CD14-positive monocyte (primary cell): ENCODE measurements around the gene CELF4. TPM values are rescaled to one million over a fixed set of nuclear protein-coding genes. Genes with fewer than 3 reads are reported as not detected.
"Not testable (repeated sequence)": the region's sequence is repeated elsewhere in the genome, so short reads cannot be mapped to it uniquely, and the experiment has no call there.

Source experiments
- DNase-seq, 3 donors: peaks; one replicate each; pipeline ENCODE4 v3.0.0-alpha.2; 2011 to 2022
- H2AFZ ChIP-seq: 2 replicates; pipeline ENCODE4 v1.6.0; 2012; ENCODE audit warnings: mild to moderate bottlenecking, low read depth, low read length, inconsistent platforms; ENCODE audit not compliant: insufficient read depth, poor library complexity, severe bottlenecking
- H3K27ac ChIP-seq, 2 donors: 1 replicate in 1 of 2; 2 replicates in 1 of 2; pipeline ENCODE4 v1.5.1; 2012 to 2013; ENCODE audit warnings: low read length in 2 of 2, control low read depth in 1 of 2, inconsistent platforms in 1 of 2, low read depth in 1 of 2, mild to moderate bottlenecking in 1 of 2
- H3K27me3 ChIP-seq, 2 donors: one replicate each; pipeline versions ENCODE4 v1.6.0 to v1.6.1; 2011 to 2013; ENCODE audit warnings: low read length in 2 of 2; ENCODE audit not compliant: control insufficient read depth in 2 of 2, insufficient read depth in 2 of 2
- H3K36me3 ChIP-seq, 2 donors: replicated peaks in 1 of 2; 1 replicate in 1 of 2; 2 replicates in 1 of 2; pipeline versions ENCODE4 v1.5.1 to v1.6.1; 2012 to 2013; ENCODE audit warnings: low read length in 2 of 2, control low read depth in 1 of 2, inconsistent platforms in 1 of 2, mild to moderate bottlenecking in 1 of 2; ENCODE audit not compliant: insufficient read depth in 2 of 2, control insufficient read depth in 1 of 2
- H3K4me1 ChIP-seq, 2 donors: 1 replicate in 1 of 2; 2 replicates in 1 of 2; pipeline versions ENCODE4 v1.5.1 to v1.6.1; 2012 to 2013; ENCODE audit warnings: low read length in 2 of 2, control low read depth in 1 of 2, inconsistent platforms in 1 of 2, mild to moderate bottlenecking in 1 of 2, moderate library complexity in 1 of 2; ENCODE audit not compliant: insufficient read depth in 2 of 2, control insufficient read depth in 1 of 2
- H3K4me2 ChIP-seq: replicated peaks from 2 replicates; pipeline ENCODE3; 2012; ENCODE audit warnings: low read length, moderate library complexity, mild to moderate bottlenecking; ENCODE audit not compliant: poor library complexity, severe bottlenecking; ENCODE audit errors: extremely low read depth
- H3K4me3 ChIP-seq, 3 experiments: fragments of 200-600 bp in 1 of 3; sonication (generic) in 1 of 3; replicated peaks in 1 of 3; 1 replicate in 2 of 3; 2 replicates in 1 of 3; pipeline ENCODE4 v1.5.1; 2011 to 2013; ENCODE audit warnings: low read length in 3 of 3, mild to moderate bottlenecking in 3 of 3, control low read depth in 2 of 3, low read depth in 2 of 3, inconsistent platforms in 1 of 3, moderate library complexity in 1 of 3
- H3K79me2 ChIP-seq: 2 replicates; pipeline ENCODE4 v1.6.0; 2012; ENCODE audit warnings: mild to moderate bottlenecking, control low read depth, inconsistent platforms, low read length, moderate library complexity; ENCODE audit not compliant: insufficient read depth
- H3K9ac ChIP-seq: 2 replicates; pipeline ENCODE4 v1.6.0; 2017; ENCODE audit warnings: low read length, mild to moderate bottlenecking; ENCODE audit not compliant: insufficient read depth, poor library complexity, severe bottlenecking
- H3K9me3 ChIP-seq, 2 donors: replicated peaks in 1 of 2; 1 replicate in 1 of 2; 2 replicates in 1 of 2; pipeline versions ENCODE4 v1.5.1 to v1.6.1; 2012 to 2013; ENCODE audit warnings: low read length in 2 of 2, control low read depth in 1 of 2; ENCODE audit not compliant: control insufficient read depth in 1 of 2, insufficient read depth in 1 of 2
- H4K20me1 ChIP-seq: 2 replicates; pipeline ENCODE4 v1.6.0; 2012; ENCODE audit warnings: mild to moderate bottlenecking, low read length, control low read depth, moderate library complexity; ENCODE audit not compliant: insufficient read depth
- H3K27ac Mint-ChIP-seq, 7 donors: one replicate each; pipeline ENCODE4 v1.8.0; 2020; ENCODE audit warnings: mild to moderate bottlenecking in 7 of 7, mixed read lengths in 7 of 7, moderate library complexity in 6 of 7, inconsistent platforms in 2 of 7
- H3K27me3 Mint-ChIP-seq, 3 donors: one replicate each; pipeline ENCODE4 v1.8.0; 2021 to 2022; ENCODE audit warnings: low read depth in 3 of 3, mild to moderate bottlenecking in 3 of 3, mixed read lengths in 3 of 3, moderate library complexity in 3 of 3, inconsistent platforms in 1 of 3
- H3K36me3 Mint-ChIP-seq, 2 donors: one replicate each; pipeline ENCODE4 v1.8.0; 2020; ENCODE audit warnings: mixed read lengths in 2 of 2, inconsistent platforms in 1 of 2, mild to moderate bottlenecking in 1 of 2
- H3K4me1 Mint-ChIP-seq: one replicate; pipeline ENCODE4 v1.8.0; 2020; ENCODE audit warnings: mild to moderate bottlenecking, mixed read lengths
- H3K4me3 Mint-ChIP-seq, 2 donors: one replicate each; pipeline ENCODE4 v1.8.0; 2020; ENCODE audit warnings: mild to moderate bottlenecking in 2 of 2, mixed read lengths in 2 of 2, moderate library complexity in 1 of 2
- H3K9me3 Mint-ChIP-seq, 7 donors: one replicate each; pipeline ENCODE4 v1.8.0; 2020 to 2022; ENCODE audit warnings: mixed read lengths in 7 of 7, mild to moderate bottlenecking in 6 of 7, moderate library complexity in 6 of 7, inconsistent platforms in 2 of 7
- WGBS: methylation state at CpG from one replicate; pipeline ENCODE4 v1.1.5; 2013; ENCODE audit warnings: missing lambda C conversion rate; ENCODE audit not compliant: insufficient coverage; 5-methylcytosine and 5-hydroxymethylcytosine counted together
- intact Hi-C, 2 donors: fragments of 100-400 bp; cut with micrococcal nuclease; formaldehyde crosslinking; loops; one replicate each; pipeline versions ENCODE4 v1.15.0 to v1.15.1; 2023
- polyA plus RNA-seq, 3 donors: library from polyadenylated mRNA; depleted of rRNA in 1 of 3; unstranded in 2 of 3; stranded (reverse) in 1 of 3; fragments of 300-500 nt in 2 of 3; fragments of >200 nt in 1 of 3; fragmentation: Illumina TruSeq in 2 of 3; gene quantifications; 1 replicate in 2 of 3; 2 replicates in 1 of 3; pipeline ENCODE4 v1.2.3, GENCODE V29; 2012 to 2021
- TF ChIP-seq, protein P1 (sequence below): fragments of 200-600 bp; IDR thresholded peaks from one replicate; pipeline ENCODE4 v1.8.0; 2022; ENCODE audit warnings: antibody characterized with exemption, mild to moderate bottlenecking

The CELF4 gene
- polyA plus RNA-seq, 3 donors: not detected

DNA sequence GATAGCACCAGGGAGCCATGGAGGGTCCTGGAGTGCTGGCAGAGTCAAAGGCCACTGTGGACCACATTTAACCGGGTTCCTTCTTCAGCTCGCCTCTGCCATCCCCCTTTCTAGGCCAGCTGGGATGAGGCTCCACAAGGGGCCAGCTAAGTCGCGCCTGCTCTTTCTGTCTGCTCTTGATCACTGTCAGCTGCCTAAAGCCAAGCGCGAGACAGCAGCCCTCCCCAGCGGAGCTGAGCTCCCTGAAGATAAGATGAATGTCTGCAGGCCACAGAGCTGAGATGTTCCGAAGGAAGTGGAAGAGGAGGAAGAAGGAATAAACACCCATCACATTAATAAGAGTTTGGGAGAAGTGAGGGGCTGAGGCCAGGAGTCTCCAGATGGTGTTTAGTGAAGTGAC is 99.6 kb downstream of the CELF4 start:
- Histone ChIP-seq H3K4me2 (no peak overlapping the region), H4K20me1 (no peaks in the 10 kb centered on the region), H3K79me2 (no peaks in the 10 kb centered on the region), H3K27ac (no peak overlapping the region), H3K4me1 (no peaks in the 10 kb centered on the region), H3K9ac (no peak overlapping the region), H3K27me3 (no peaks in the 10 kb centered on the region), H2AFZ (no peak overlapping the region), H3K36me3 (no peaks in the 10 kb centered on the region), H3K4me3 (no peak overlapping the region), H3K9me3 (no peaks in the 10 kb centered on the region)
- DNase-seq: no peak
- TF ChIP-seq, protein P1, sequence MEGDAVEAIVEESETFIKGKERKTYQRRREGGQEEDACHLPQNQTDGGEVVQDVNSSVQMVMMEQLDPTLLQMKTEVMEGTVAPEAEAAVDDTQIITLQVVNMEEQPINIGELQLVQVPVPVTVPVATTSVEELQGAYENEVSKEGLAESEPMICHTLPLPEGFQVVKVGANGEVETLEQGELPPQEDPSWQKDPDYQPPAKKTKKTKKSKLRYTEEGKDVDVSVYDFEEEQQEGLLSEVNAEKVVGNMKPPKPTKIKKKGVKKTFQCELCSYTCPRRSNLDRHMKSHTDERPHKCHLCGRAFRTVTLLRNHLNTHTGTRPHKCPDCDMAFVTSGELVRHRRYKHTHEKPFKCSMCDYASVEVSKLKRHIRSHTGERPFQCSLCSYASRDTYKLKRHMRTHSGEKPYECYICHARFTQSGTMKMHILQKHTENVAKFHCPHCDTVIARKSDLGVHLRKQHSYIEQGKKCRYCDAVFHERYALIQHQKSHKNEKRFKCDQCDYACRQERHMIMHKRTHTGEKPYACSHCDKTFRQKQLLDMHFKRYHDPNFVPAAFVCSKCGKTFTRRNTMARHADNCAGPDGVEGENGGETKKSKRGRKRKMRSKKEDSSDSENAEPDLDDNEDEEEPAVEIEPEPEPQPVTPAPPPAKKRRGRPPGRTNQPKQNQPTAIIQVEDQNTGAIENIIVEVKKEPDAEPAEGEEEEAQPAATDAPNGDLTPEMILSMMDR: no peak
- 49% methylated on average over 2 of the region's 8 CpGs for WGBS
- no peaks in the 10 kb centered on the region for H3K36me3 Mint-ChIP-seq
- H3K4me3 Mint-ChIP-seq: peak overlapping the region in 1 of 2 donors; percentile 2
- no peaks in the 10 kb centered on the region for H3K4me1 Mint-ChIP-seq
- peak overlapping the region in 1 of 7 donors; percentile 63 for H3K27ac Mint-ChIP-seq
- peaks cover 6 to 15% (median 9%) of the 10 kb centered on the region in 3 donors for H3K27me3 Mint-ChIP-seq
- intact Hi-C loops: no loop called here
- peaks cover 0 to 11% (median 3%) of the 10 kb centered on the region in 7 donors for H3K9me3 Mint-ChIP-seq

DNA sequence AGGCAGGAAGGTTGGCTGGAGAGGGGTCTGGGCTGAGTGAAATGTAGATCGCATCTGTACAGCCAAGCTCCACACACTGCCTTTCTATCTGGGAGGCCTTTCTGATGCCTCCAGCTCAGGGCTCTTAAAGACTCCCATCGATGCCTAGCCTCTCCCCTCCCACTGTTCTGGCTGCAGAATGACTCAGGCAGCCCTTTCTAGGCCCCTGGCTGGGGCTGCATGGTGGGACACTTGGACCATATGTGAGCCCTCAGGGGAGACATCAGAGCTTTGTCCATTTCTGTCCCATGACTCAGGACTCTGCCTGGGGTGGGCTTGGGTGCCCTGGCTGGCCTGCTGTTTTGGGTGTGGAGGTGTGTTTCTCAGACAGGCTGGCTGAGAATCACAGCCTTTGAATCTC is 101.3 kb downstream of the CELF4 start:
- H3K27ac ChIP-seq: no peak overlapping the region
- DNase-seq: no peak
- H3K27ac Mint-ChIP-seq: no peak overlapping the region
- no peaks in the 10 kb centered on the region for H3K36me3 ChIP-seq
- no peak overlapping the region for H3K9ac ChIP-seq
- H3K36me3 Mint-ChIP-seq: no peaks in the 10 kb centered on the region
- no peak overlapping the region for H3K4me3 ChIP-seq
- H3K4me2 ChIP-seq: no peak overlapping the region
- no peaks in the 10 kb centered on the region for H3K79me2 ChIP-seq
- H3K27me3 Mint-ChIP-seq: peaks cover 6 to 13% (median 9%) of the 10 kb centered on the region in 3 donors
- no peaks in the 10 kb centered on the region for H3K4me1 Mint-ChIP-seq
- no peaks in the 10 kb centered on the region for H4K20me1 ChIP-seq
- peaks cover 0 to 11% (median 3%) of the 10 kb centered on the region in 7 donors for H3K9me3 Mint-ChIP-seq
- intact Hi-C loops: no loop called here
- H3K9me3 ChIP-seq: no peaks in the 10 kb centered on the region
- H3K4me1 ChIP-seq: no peaks in the 10 kb centered on the region
- H2AFZ ChIP-seq: no peak overlapping the region
- H3K27me3 ChIP-seq: no peaks in the 10 kb centered on the region
- no peak overlapping the region for H3K4me3 Mint-ChIP-seq
- WGBS: 73% methylated on average over 1 of the region's 2 CpGs
- TF ChIP-seq, protein P1: no peak

DNA sequence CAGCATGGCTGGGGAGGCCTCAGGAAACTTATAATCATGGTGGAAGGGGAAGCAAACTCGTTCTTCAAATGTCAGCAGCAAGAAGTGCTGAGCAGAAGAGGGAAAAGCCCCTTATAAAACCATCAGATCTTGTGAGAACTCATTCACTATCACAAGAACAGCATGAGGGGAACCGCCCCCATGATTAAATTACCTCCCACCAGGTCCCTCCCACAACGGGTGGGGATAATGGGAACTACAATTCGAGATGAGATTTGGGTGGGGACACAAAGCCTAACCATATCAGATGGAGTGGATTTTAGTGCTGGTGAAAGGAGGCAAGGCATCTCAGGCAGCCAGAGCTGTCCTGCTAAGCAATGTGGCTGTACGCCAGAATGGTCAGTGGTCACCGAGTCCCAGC is 104.3 kb downstream of the CELF4 start:
- H3K4me3 Mint-ChIP-seq, H3K27me3 Mint-ChIP-seq, H4K20me1 ChIP-seq, H3K4me1 Mint-ChIP-seq, H3K9ac ChIP-seq, H3K36me3 ChIP-seq, H3K9me3 ChIP-seq, H3K4me3 ChIP-seq, intact Hi-C loops, H3K4me1 ChIP-seq, DNase-seq, H2AFZ ChIP-seq, H3K27me3 ChIP-seq, H3K27ac ChIP-seq, H3K27ac Mint-ChIP-seq, H3K36me3 Mint-ChIP-seq, H3K79me2 ChIP-seq, H3K4me2 ChIP-seq: not testable (repeated sequence)
- peaks cover 0 to 11% (median 3%) of the 10 kb centered on the region in 7 donors for H3K9me3 Mint-ChIP-seq
- 92% methylated on average over 2 of the region's 6 CpGs for WGBS
